Activated naive CD8-positive, alpha-beta T cell treated with anti-CD3 and anti-CD28 coated beads, Interleukin-2, amount 10 ng/mL, durations not matched to agents 7 days and 5 days (primary cell): Measurements from ENCODE around the gene CTIF. TPM values are rescaled to one million over a fixed set of nuclear protein-coding genes. Genes with fewer than 3 reads are reported as not detected.

Experiments
- ATAC-seq: fragments of 150-1000 bp; cut with Tn5 transposase; one replicate; pipeline ENCODE4 v1.10.0; 2021; ENCODE audit warnings: low read depth, moderate library complexity
- POLR2A ChIA-PET: fragments of 350-600 bp; sonication (Branson Sonifier 250); formaldehyde crosslinking; loops from one replicate; lab custom pipeline; 2021; ENCODE audit warnings: antibody characterized with exemption; lab: Charles Lee
- DNase-seq: peaks from one replicate; pipeline ENCODE4 v3.0.0; 2021
- H3K27ac Mint-ChIP-seq: one replicate; pipeline ENCODE4 v1.8.0; 2022; ENCODE audit warnings: mild to moderate bottlenecking, mixed read lengths
- H3K27me3 Mint-ChIP-seq: one replicate; pipeline ENCODE4 v1.8.0; 2022; ENCODE audit warnings: mild to moderate bottlenecking, moderate library complexity, mixed read lengths
- H3K36me3 Mint-ChIP-seq: one replicate; pipeline ENCODE4 v1.8.0; 2021; ENCODE audit warnings: mild to moderate bottlenecking, mixed read lengths
- H3K4me1 Mint-ChIP-seq: one replicate; pipeline ENCODE4 v1.8.0; 2021; ENCODE audit warnings: mixed read lengths
- H3K4me3 Mint-ChIP-seq: one replicate; pipeline ENCODE4 v1.8.0; 2022; ENCODE audit warnings: mild to moderate bottlenecking, moderate library complexity, mixed read lengths
- H3K9me3 Mint-ChIP-seq: one replicate; pipeline ENCODE4 v1.8.0; 2021; ENCODE audit warnings: mixed read lengths
- total RNA-seq, 2 experiments: library from RNA; stranded (reverse); gene quantifications; one replicate each; pipeline ENCODE4 v1.2.3, GENCODE V29; 2021

CTIF gene
- total RNA-seq, 2 experiments from 2014 or later: 2.4 to 3.0 TPM

GRCh38 chr18:48720655-48721025 lies 181.8 kb downstream of the CTIF start:
- H3K36me3 Mint-ChIP-seq: no peaks in the 10 kb centered on the region
- DNase-seq: no peak
- peaks cover 5% of the 10 kb centered on the region for H3K4me1 Mint-ChIP-seq
- ATAC-seq: no peak
- POLR2A ChIA-PET: no interaction called here
- no peak overlapping the region for H3K4me3 Mint-ChIP-seq
- no peaks in the 10 kb centered on the region for H3K9me3 Mint-ChIP-seq
- no peak overlapping the region for H3K27ac Mint-ChIP-seq
- H3K27me3 Mint-ChIP-seq: peaks cover 8% of the 10 kb centered on the region

GRCh38 chr18:48721312-48721711 lies 182.5 kb downstream of the CTIF start:
- H3K27ac Mint-ChIP-seq: no peak overlapping the region
- H3K9me3 Mint-ChIP-seq: no peaks in the 10 kb centered on the region
- H3K4me1 Mint-ChIP-seq: peaks cover 3% of the 10 kb centered on the region
- DNase-seq (no peak), ATAC-seq (no peak)
- H3K27me3 Mint-ChIP-seq: peaks cover 8% of the 10 kb centered on the region
- no peaks in the 10 kb centered on the region for H3K36me3 Mint-ChIP-seq
- no peak overlapping the region for H3K4me3 Mint-ChIP-seq
- POLR2A ChIA-PET: no interaction called here

- Mint-ChIP-seq H3K4me1 (peaks cover 10% of the 10 kb centered on the region), H3K27ac (no peak overlapping the region), H3K27me3 (peaks cover 8% of the 10 kb centered on the region), H3K36me3 (no peaks in the 10 kb centered on the region), H3K4me3 (no peak overlapping the region), H3K9me3 (peaks cover 2% of the 10 kb centered on the region)
- no peak for ATAC-seq
- no peak for DNase-seq
- POLR2A ChIA-PET: no interaction called here
Measured at GRCh38 chr18:48723016-48723415, 184.2 kb downstream of the CTIF start.

- H3K4me1 Mint-ChIP-seq: peaks cover 10% of the 10 kb centered on the region
- POLR2A ChIA-PET: no interaction called here
- H3K27me3 Mint-ChIP-seq: peaks cover 8% of the 10 kb centered on the region
- H3K4me3 Mint-ChIP-seq: no peak overlapping the region
- peaks cover 2% of the 10 kb centered on the region for H3K9me3 Mint-ChIP-seq
- H3K36me3 Mint-ChIP-seq: no peaks in the 10 kb centered on the region
- DNase-seq: no peak
- ATAC-seq: no peak
- no peak overlapping the region for H3K27ac Mint-ChIP-seq
Measured at GRCh38 chr18:48723837-48724236, 185.0 kb downstream of the CTIF start.

DNA sequence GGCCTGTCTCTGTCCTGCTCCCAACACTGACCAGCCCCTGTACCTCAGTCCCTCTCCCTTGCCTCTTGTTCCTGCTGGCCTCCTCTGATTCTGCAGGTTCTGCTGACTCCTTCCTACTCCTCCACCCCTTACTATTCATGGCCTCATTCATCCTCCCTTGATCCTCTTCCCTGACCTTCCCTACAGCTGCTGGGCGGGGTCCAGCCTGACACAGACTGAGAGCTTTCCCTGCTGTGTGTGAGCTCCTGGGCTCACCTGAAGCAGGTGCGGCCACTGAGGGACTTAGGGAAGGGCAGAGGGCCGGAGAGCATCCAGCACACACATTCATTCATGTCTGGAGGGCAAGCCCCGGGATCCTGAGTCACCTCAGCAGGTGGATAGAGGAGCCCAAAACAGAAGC lies 185.6 kb downstream of the CTIF start:
- H3K9me3 Mint-ChIP-seq: peaks cover 2% of the 10 kb centered on the region
- no peak for DNase-seq
- no peak overlapping the region for H3K4me3 Mint-ChIP-seq
- H3K27ac Mint-ChIP-seq: no peak overlapping the region
- POLR2A ChIA-PET: no interaction called here
- H3K4me1 Mint-ChIP-seq: peaks cover 10% of the 10 kb centered on the region
- ATAC-seq: no peak
- H3K36me3 Mint-ChIP-seq: no peaks in the 10 kb centered on the region
- H3K27me3 Mint-ChIP-seq: peaks cover 8% of the 10 kb centered on the region

DNA sequence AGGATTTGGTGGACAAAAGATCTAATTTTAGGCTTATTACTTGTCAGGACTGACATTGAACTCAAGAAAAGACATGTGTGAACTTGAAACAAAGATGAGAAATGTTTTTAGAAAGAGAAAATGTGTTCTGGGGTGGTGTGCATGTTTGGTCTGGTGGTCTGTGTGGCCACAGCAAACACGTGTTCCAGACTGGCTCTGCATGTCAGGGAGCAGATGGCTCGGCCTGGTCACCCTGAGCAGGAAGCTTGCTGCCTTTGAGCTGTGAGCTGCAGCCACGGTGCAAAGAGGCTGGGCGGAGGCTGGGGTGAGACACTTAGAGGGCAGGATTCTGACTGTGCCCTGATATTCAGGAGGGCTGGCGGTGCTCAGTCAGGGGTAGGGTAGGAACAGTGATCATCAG lies 186.1 kb downstream of the CTIF start:
- DNase-seq (no peak), ATAC-seq (no peak)
- no peak overlapping the region for H3K27ac Mint-ChIP-seq
- no peaks in the 10 kb centered on the region for H3K36me3 Mint-ChIP-seq
- no peak overlapping the region for H3K4me3 Mint-ChIP-seq
- H3K9me3 Mint-ChIP-seq: peaks cover 2% of the 10 kb centered on the region
- peaks cover 8% of the 10 kb centered on the region for H3K27me3 Mint-ChIP-seq
- peaks cover 10% of the 10 kb centered on the region for H3K4me1 Mint-ChIP-seq
- POLR2A ChIA-PET: no interaction called here

DNA sequence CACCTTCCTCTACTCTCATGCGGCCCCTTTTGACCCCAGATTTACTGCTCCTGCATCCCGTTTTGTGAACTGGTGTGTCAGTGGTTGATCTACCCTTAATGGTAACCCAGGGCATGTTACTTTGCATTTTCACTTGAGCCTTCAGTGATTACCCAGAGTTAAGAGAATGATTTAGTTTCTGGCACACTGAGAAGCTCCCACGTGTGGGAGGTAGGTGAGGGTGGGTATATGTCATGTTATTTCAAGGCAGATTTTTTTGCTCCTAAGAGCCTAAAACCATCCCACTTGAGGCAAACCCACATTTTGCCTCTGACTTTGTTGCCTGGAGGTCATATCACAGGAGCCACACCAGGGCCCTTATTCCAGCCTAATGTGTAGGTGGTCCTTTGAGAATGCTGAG lies 186.7 kb downstream of the CTIF start:
- Mint-ChIP-seq H3K9me3 (peaks cover 2% of the 10 kb centered on the region), H3K36me3 (no peaks in the 10 kb centered on the region), H3K27ac (no peak overlapping the region), H3K4me3 (no peak overlapping the region), H3K4me1 (peaks cover 10% of the 10 kb centered on the region), H3K27me3 (peaks cover 8% of the 10 kb centered on the region)
- POLR2A ChIA-PET: no interaction called here
- DNase-seq: no peak
- no peak for ATAC-seq

GRCh38 chr18:48727681-48728080 lies 188.8 kb downstream of the CTIF start:
- no peaks in the 10 kb centered on the region for H3K36me3 Mint-ChIP-seq
- peaks cover 10% of the 10 kb centered on the region for H3K4me1 Mint-ChIP-seq
- POLR2A ChIA-PET: no interaction called here
- ATAC-seq: no peak
- H3K4me3 Mint-ChIP-seq: no peak overlapping the region
- no peak overlapping the region for H3K27ac Mint-ChIP-seq
- H3K9me3 Mint-ChIP-seq: peaks cover 2% of the 10 kb centered on the region
- no peaks in the 10 kb centered on the region for H3K27me3 Mint-ChIP-seq
- DNase-seq: no peak

DNA sequence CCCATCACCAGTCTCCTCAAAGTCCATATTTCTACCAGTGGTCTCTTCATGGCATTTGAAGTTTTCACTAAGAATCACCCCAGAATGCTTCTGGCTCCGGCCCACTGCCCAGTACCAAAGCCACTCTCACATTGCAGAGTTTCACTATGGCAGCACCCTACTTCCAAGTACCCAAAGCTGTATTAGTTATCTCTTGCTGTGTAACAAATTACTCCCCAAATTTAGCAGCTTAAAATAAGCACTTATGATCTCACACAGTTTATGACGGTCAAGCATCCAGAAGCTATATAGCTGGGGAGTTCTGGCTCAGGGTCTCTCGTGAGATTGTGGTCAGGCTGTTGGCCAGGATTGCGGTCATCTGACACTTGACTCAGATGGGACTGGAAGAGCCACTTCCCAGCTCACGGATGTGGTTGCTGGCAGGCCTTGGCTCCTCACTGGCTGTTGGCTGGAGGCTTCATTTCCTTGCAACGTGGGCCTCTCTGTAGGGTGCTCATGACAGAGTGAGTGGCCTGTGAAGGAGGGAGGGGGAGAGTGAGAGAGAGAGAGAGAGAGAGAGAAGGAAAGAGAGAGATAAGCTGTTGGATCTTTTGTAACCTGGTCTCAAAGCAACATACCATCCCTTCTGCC lies 189.5 kb downstream of the CTIF start:
- H3K4me1 Mint-ChIP-seq: peaks cover 10% of the 10 kb centered on the region
- ATAC-seq (no peak), DNase-seq (no peak)
- no peak overlapping the region for H3K4me3 Mint-ChIP-seq
- no peaks in the 10 kb centered on the region for H3K36me3 Mint-ChIP-seq
- peaks cover 2% of the 10 kb centered on the region for H3K9me3 Mint-ChIP-seq
- no peak overlapping the region for H3K27ac Mint-ChIP-seq
- H3K27me3 Mint-ChIP-seq: no peaks in the 10 kb centered on the region
- POLR2A ChIA-PET: no interaction called here

DNA sequence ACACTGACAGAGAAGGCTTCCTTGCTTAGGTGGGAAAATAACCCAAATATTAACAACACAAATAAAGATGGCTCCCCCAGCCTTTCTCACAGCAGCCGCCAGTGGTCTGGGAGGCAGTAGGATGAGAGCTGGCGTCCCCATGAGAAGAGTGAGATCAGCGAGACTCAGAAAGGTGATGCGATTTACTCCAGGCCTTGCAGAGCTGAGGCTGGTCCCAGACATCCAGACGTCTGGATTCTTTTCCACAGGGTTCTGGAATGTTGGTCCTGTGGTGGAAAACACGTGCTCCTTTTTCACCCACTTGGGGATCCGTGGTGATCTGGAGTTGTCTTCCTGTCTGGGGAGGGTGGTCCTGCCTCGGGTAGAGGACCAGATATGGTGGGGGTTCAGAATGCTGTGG lies 190.6 kb downstream of the CTIF start:
- POLR2A ChIA-PET: no interaction called here
- peaks cover 2% of the 10 kb centered on the region for H3K9me3 Mint-ChIP-seq
- DNase-seq (no peak), ATAC-seq (no peak)
- no peaks in the 10 kb centered on the region for H3K27me3 Mint-ChIP-seq
- peaks cover 9% of the 10 kb centered on the region for H3K4me1 Mint-ChIP-seq
- H3K36me3 Mint-ChIP-seq: no peaks in the 10 kb centered on the region
- H3K4me3 Mint-ChIP-seq: no peak overlapping the region
- H3K27ac Mint-ChIP-seq: no peak overlapping the region

GRCh38 chr18:48730010-48730409 lies 191.2 kb downstream of the CTIF start:
- DNase-seq (no peak), ATAC-seq (no peak)
- Mint-ChIP-seq H3K4me1 (peaks cover 9% of the 10 kb centered on the region), H3K27me3 (no peaks in the 10 kb centered on the region), H3K36me3 (no peaks in the 10 kb centered on the region), H3K9me3 (peaks cover 2% of the 10 kb centered on the region), H3K4me3 (no peak overlapping the region), H3K27ac (no peak overlapping the region)
- POLR2A ChIA-PET: no interaction called here

DNA sequence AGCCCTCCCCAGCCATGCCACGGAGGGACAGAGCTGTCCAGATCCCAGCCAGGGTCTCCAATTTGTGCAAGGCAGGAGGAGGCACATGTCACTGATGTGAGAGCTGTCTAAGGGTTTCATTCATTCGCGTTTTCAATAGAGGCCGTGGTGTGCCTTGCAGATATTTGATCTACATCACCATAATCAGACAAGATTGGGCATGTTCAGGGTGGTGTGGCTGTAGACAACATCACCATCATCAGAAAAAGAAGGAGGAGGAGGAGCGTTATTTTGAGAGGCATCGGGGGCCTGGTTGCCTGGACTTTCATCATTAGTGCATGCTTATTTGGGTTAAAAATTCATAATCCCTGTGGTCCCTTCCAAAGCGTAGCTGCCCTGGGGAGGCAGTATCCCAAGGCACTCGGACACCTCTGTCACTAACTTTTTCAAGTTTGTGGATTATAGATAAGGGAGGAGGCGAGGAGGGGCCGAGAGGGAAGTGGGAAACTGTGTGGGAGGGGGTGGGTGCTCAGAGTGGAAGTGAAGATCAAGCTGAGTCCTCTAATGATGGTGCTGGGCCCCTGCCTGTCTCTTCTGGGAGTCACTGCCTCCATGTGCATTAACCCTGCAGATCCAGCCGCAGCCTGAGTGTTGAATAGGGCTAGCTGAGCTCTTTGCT lies 194.1 kb downstream of the CTIF start:
- H3K4me1 Mint-ChIP-seq: peaks cover 8% of the 10 kb centered on the region
- H3K36me3 Mint-ChIP-seq: no peaks in the 10 kb centered on the region
- ATAC-seq (no peak), DNase-seq (no peak)
- peaks cover 2% of the 10 kb centered on the region for H3K27me3 Mint-ChIP-seq
- no peak overlapping the region for H3K4me3 Mint-ChIP-seq
- H3K27ac Mint-ChIP-seq: no peak overlapping the region
- POLR2A ChIA-PET: no interaction called here
- no peaks in the 10 kb centered on the region for H3K9me3 Mint-ChIP-seq

DNA sequence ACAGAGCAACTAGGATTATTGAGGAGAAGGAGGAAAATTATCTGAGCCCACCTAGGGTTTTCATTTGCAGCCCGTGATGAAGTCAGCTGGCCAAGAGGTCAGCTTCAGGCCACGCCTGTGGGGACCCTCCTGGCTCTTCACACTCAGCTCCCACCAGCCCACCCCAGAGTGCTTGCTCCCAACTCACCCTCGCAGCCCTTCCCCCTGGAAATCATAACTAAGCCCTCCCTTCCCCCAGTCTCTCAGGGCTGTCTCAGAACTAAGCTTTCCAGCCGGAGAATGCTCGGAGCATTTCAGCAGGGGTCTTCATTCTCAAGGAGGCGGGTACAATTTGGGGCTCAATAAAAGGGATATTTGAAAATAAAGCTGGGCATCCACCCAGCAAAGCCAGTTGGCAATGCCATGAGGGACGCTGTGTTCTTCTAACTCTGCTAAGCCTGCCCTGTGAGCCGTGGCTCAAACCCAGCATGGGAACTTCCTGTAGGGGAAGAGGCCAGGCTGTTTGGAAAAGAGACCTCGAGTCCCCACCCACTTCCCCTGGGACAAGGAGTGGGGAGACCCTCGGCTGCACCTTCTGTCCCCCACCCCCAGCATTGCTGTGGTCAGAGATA lies 194.9 kb downstream of the CTIF start:
- Mint-ChIP-seq H3K27ac (no peak overlapping the region), H3K4me1 (peaks cover 8% of the 10 kb centered on the region), H3K36me3 (no peaks in the 10 kb centered on the region), H3K9me3 (no peaks in the 10 kb centered on the region), H3K27me3 (peaks cover 2% of the 10 kb centered on the region), H3K4me3 (no peak overlapping the region)
- DNase-seq: no peak
- POLR2A ChIA-PET: no interaction called here
- ATAC-seq: no peak

GRCh38 chr18:48734460-48734859 lies 195.6 kb downstream of the CTIF start:
- no peaks in the 10 kb centered on the region for H3K9me3 Mint-ChIP-seq
- POLR2A ChIA-PET: no interaction called here
- no peak overlapping the region for H3K27ac Mint-ChIP-seq
- no peaks in the 10 kb centered on the region for H3K36me3 Mint-ChIP-seq
- ATAC-seq (no peak), DNase-seq (no peak)
- peaks cover 8% of the 10 kb centered on the region for H3K4me1 Mint-ChIP-seq
- peaks cover 2% of the 10 kb centered on the region for H3K27me3 Mint-ChIP-seq
- H3K4me3 Mint-ChIP-seq: no peak overlapping the region
